HEK293 (cell line): ENCODE results near the gene OR51L1.

Source experiments
- CTCF ChIA-PET: fragments of 350-600 bp; formaldehyde crosslinking; extraction: SDS; loops from one replicate; lab custom pipeline; 2021; ENCODE audit warnings: antibody characterized with exemption; lab: Yijun Ruan, JAX
- POLR2A ChIA-PET: fragments of 300-600 bp; formaldehyde crosslinking; extraction: SDS; loops from one replicate; lab custom pipeline; 2020; ENCODE audit warnings: antibody characterized with exemption, inconsistent platforms; lab: Yijun Ruan, JAX
- H3K27ac ChIP-seq: fragments of 200-500 bp; sonication (Bioruptor generic); 2 replicates; pipeline ENCODE4 v1.5.1; 2014; ENCODE audit warnings: low read depth, low read length, control low read depth, inconsistent platforms; ENCODE audit errors: extremely low read depth
- H3K36me3 ChIP-seq, 2 experiments: fragments of 200-500 bp in 1 of 2; sonication (Bioruptor generic) in 1 of 2; 1 replicate in 1 of 2; 2 replicates in 1 of 2; pipeline ENCODE4 v1.5.1; 2014 to 2017; ENCODE audit warnings: inconsistent platforms in 2 of 2, low read length in 2 of 2; ENCODE audit not compliant: control insufficient read depth in 2 of 2, insufficient read depth in 1 of 2
- H3K4me1 ChIP-seq: fragments of 200-500 bp; sonication (Bioruptor generic); 2 replicates; pipeline ENCODE4 v1.5.1; 2014; ENCODE audit warnings: mild to moderate bottlenecking, low read length, inconsistent platforms; ENCODE audit not compliant: control insufficient read depth, insufficient read depth
- H3K4me3 ChIP-seq: 2 replicates; pipeline ENCODE4 v1.5.1; 2011; ENCODE audit warnings: low read depth, mild to moderate bottlenecking, control low read depth, low read length, moderate library complexity
- H3K9me3 ChIP-seq: fragments of 200-500 bp; sonication (Bioruptor generic); 2 replicates; pipeline ENCODE4 v1.5.1; 2014; ENCODE audit warnings: low read depth, low read length, inconsistent platforms; ENCODE audit not compliant: control insufficient read depth, insufficient read depth
- GLIS2 ChIP-seq: fragments of 450-650 bp; formaldehyde crosslinking; IDR thresholded peaks from 2 replicates; pipeline ENCODE4 v1.5.1; 2016; ENCODE audit warnings: missing biosample characterization, missing genetic modification characterization
- KLF16 ChIP-seq: fragments of 450-650 bp; formaldehyde crosslinking; IDR thresholded peaks from 2 replicates; pipeline ENCODE4 v1.5.1; 2017; ENCODE audit warnings: missing biosample characterization, missing genetic modification characterization
- MZF1 ChIP-seq: fragments of 450-650 bp; formaldehyde crosslinking; IDR thresholded peaks from 2 replicates; pipeline ENCODE4 v1.5.1; 2017; ENCODE audit warnings: missing biosample characterization, missing genetic modification characterization, borderline replicate concordance
- OSR2 ChIP-seq: fragments of 450-650 bp; formaldehyde crosslinking; IDR thresholded peaks from 2 replicates; pipeline ENCODE4 v1.5.1; 2016; ENCODE audit warnings: missing biosample characterization, missing genetic modification characterization
- PRDM1 ChIP-seq: fragments of 450-650 bp; formaldehyde crosslinking; IDR thresholded peaks from 2 replicates; pipeline ENCODE4; 2016; ENCODE audit warnings: missing biosample characterization, missing genetic modification characterization
- WT1 ChIP-seq: fragments of 450-650 bp; formaldehyde crosslinking; IDR thresholded peaks from 2 replicates; pipeline ENCODE4 v1.5.1; 2016; ENCODE audit warnings: missing biosample characterization, missing genetic modification characterization
- ZBTB7A ChIP-seq: fragments of 450-650 bp; formaldehyde crosslinking; IDR thresholded peaks from 2 replicates; pipeline ENCODE4 v1.5.1; 2016; ENCODE audit warnings: low read depth, missing biosample characterization, missing genetic modification characterization
- ZFP69B ChIP-seq: fragments of 450-650 bp; formaldehyde crosslinking; IDR thresholded peaks from 2 replicates; pipeline ENCODE4 v1.5.1; 2016; ENCODE audit warnings: missing biosample characterization, missing genetic modification characterization
- ZNF133 ChIP-seq: fragments of 450-650 bp; formaldehyde crosslinking; IDR thresholded peaks from 2 replicates; pipeline ENCODE4 v1.5.1; 2016; ENCODE audit warnings: missing biosample characterization, missing genetic modification characterization
- ZNF175 ChIP-seq: fragments of 450-650 bp; formaldehyde crosslinking; IDR thresholded peaks from 2 replicates; pipeline ENCODE4 v1.5.1; 2016; ENCODE audit warnings: missing biosample characterization, missing genetic modification characterization
- ZNF366 ChIP-seq: fragments of 450-650 bp; formaldehyde crosslinking; conservative IDR thresholded peaks from 2 replicates; pipeline ENCODE4 v1.5.1; 2016; ENCODE audit warnings: missing biosample characterization, missing genetic modification characterization
- ZNF404 ChIP-seq: fragments of 450-650 bp; formaldehyde crosslinking; IDR thresholded peaks from 2 replicates; pipeline ENCODE4 v1.5.1; 2017; ENCODE audit warnings: missing biosample characterization, missing genetic modification characterization
- ZNF426 ChIP-seq: fragments of 450-650 bp; formaldehyde crosslinking; IDR thresholded peaks from 2 replicates; pipeline ENCODE4 v1.5.1; 2017; ENCODE audit warnings: missing biosample characterization, missing genetic modification characterization, mild to moderate bottlenecking, inconsistent platforms, moderate library complexity
- ZNF48 ChIP-seq: fragments of 450-650 bp; formaldehyde crosslinking; IDR thresholded peaks from 2 replicates; pipeline ENCODE4 v1.5.1; 2016; ENCODE audit warnings: missing biosample characterization, missing genetic modification characterization
- ZNF544 ChIP-seq: fragments of 450-650 bp; formaldehyde crosslinking; IDR thresholded peaks from 2 replicates; pipeline ENCODE4 v1.5.0; 2017; ENCODE audit warnings: missing biosample characterization, missing genetic modification characterization
- ZNF747 ChIP-seq: fragments of 450-650 bp; formaldehyde crosslinking; IDR thresholded peaks from 2 replicates; pipeline ENCODE4 v1.5.1; 2016; ENCODE audit warnings: missing biosample characterization, missing genetic modification characterization
- ZNF830 ChIP-seq: fragments of 450-650 bp; IDR thresholded peaks from 2 replicates; pipeline ENCODE4 v1.5.0; 2018; ENCODE audit warnings: missing biosample characterization, missing genetic modification characterization, low read depth, mild to moderate bottlenecking, moderate library complexity
- TF ChIP-seq, protein P1 (sequence below): fragments of 450-650 bp; formaldehyde crosslinking; IDR thresholded peaks from 2 replicates; pipeline ENCODE4 v1.5.1; 2017; ENCODE audit warnings: missing biosample characterization, missing genetic modification characterization
- TF ChIP-seq, protein P2 (sequence below): fragments of 450-650 bp; formaldehyde crosslinking; IDR thresholded peaks from 2 replicates; pipeline ENCODE4 v1.5.1; 2016; ENCODE audit warnings: missing biosample characterization, missing genetic modification characterization, low read depth
- TF ChIP-seq, protein P3 (sequence below): fragments of 450-650 bp; formaldehyde crosslinking; IDR thresholded peaks from 2 replicates; pipeline ENCODE4 v1.5.1; 2016; ENCODE audit warnings: missing biosample characterization, missing genetic modification characterization
- TF ChIP-seq, protein P4 (sequence below): fragments of 450-650 bp; formaldehyde crosslinking; IDR thresholded peaks from 2 replicates; pipeline ENCODE4 v1.5.1; 2016; ENCODE audit warnings: missing biosample characterization, missing genetic modification characterization
- TF ChIP-seq, protein P5 (sequence below): fragments of 450-650 bp; formaldehyde crosslinking; IDR thresholded peaks from 2 replicates; pipeline ENCODE4 v1.5.1; 2016; ENCODE audit warnings: missing biosample characterization, missing genetic modification characterization
- TF ChIP-seq, protein P6 (sequence below): fragments of 450-650 bp; formaldehyde crosslinking; IDR thresholded peaks from 2 replicates; pipeline ENCODE4 v1.5.1; 2016; ENCODE audit warnings: missing biosample characterization, missing genetic modification characterization
- TF ChIP-seq, protein P7 (sequence below): sonication (generic); formaldehyde crosslinking; IDR thresholded peaks from 2 replicates; pipeline ENCODE4 v1.8.1; 2022; ENCODE audit warnings: mild to moderate bottlenecking, moderate library complexity, missing genetic modification reagents

The OR51L1 gene

DNA sequence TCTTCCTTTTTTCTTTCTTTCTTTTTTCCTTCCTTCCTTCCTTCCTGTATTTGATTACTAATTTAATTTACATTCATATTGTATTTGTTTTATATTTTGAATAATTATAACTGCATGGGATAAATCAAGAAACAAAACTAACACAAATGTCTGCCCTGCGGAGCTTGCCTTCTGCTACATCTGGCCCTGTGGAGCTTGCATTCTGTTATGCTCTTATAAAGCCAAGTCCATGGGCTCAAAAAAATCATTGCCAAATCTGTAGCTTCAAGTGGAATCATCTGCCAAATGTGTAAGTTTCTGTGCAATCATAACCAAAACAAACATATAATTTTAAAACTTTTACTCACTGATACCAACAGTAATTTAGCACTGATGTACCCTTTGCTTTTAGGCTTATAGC is 43.7 kb downstream of the OR51L1 start:
- Histone ChIP-seq H3K9me3 (no peaks in the 10 kb centered on the region), H3K27ac (no peak overlapping the region), H3K4me1 (no peaks in the 10 kb centered on the region), H3K4me3 (no peak overlapping the region), H3K36me3 (no peaks in the 10 kb centered on the region)
- ChIA-PET CTCF (interaction anchor here (0.7 kb wide), 1 partner anchor 14 kb away, joined by 8 read pairs; no protein-coding TSS in a partner anchor), POLR2A (no interaction called here)
- TF ChIP-seq ZNF830 (tag by site-specific recombination) (no peak), ZBTB7A (no peak), ZNF366 (tag by site-specific recombination) (no peak), MZF1 (no peak), GLIS2 (no peak), WT1 (no peak), ZNF747 (no peak), ZNF133 (tag by site-specific recombination) (no peak), ZNF48 (no peak), KLF16 (no peak)
- TF ChIP-seq, protein P1, sequence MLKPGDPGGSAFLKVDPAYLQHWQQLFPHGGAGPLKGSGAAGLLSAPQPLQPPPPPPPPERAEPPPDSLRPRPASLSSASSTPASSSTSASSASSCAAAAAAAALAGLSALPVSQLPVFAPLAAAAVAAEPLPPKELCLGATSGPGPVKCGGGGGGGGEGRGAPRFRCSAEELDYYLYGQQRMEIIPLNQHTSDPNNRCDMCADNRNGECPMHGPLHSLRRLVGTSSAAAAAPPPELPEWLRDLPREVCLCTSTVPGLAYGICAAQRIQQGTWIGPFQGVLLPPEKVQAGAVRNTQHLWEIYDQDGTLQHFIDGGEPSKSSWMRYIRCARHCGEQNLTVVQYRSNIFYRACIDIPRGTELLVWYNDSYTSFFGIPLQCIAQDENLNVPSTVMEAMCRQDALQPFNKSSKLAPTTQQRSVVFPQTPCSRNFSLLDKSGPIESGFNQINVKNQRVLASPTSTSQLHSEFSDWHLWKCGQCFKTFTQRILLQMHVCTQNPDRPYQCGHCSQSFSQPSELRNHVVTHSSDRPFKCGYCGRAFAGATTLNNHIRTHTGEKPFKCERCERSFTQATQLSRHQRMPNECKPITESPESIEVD (tag by site-specific recombination): no peak
- TF ChIP-seq, protein P2, sequence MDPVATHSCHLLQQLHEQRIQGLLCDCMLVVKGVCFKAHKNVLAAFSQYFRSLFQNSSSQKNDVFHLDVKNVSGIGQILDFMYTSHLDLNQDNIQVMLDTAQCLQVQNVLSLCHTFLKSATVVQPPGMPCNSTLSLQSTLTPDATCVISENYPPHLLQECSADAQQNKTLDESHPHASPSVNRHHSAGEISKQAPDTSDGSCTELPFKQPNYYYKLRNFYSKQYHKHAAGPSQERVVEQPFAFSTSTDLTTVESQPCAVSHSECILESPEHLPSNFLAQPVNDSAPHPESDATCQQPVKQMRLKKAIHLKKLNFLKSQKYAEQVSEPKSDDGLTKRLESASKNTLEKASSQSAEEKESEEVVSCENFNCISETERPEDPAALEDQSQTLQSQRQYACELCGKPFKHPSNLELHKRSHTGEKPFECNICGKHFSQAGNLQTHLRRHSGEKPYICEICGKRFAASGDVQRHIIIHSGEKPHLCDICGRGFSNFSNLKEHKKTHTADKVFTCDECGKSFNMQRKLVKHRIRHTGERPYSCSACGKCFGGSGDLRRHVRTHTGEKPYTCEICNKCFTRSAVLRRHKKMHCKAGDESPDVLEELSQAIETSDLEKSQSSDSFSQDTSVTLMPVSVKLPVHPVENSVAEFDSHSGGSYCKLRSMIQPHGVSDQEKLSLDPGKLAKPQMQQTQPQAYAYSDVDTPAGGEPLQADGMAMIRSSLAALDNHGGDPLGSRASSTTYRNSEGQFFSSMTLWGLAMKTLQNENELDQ (tag by site-specific recombination): no peak

DNA sequence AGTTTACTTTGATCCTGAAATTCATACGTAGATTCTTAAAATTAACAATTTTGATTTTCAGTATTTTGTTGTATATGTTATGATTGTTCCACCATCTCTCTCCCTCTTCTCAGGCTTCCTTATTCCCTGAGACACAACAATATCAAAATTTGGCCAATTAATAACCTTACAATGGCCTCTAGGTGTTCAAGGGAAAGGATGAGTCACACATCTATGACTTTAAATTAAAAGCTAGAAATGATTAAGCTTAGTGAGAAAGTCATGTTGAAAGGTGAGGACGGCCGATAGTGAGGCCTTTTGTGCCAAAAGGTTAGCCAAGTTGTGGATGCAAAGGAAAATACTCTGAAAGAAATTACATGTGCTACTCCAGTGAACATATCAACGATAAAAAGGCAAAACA is 46.2 kb downstream of the OR51L1 start:
- Histone ChIP-seq H3K4me1 (no peaks in the 10 kb centered on the region), H3K4me3 (no peak overlapping the region), H3K9me3 (no peaks in the 10 kb centered on the region), H3K27ac (no peak overlapping the region), H3K36me3 (no peaks in the 10 kb centered on the region)
- TF ChIP-seq ZNF426 (tag by site-specific recombination) (no peak), OSR2 (tag by site-specific recombination) (no peak), PRDM1 (no peak), ZNF544 (tag by site-specific recombination) (no peak), ZFP69B (tag by site-specific recombination) (no peak), ZNF175 (tag by site-specific recombination) (no peak), ZNF404 (tag by site-specific recombination) (no peak)
- TF ChIP-seq, protein P3, sequence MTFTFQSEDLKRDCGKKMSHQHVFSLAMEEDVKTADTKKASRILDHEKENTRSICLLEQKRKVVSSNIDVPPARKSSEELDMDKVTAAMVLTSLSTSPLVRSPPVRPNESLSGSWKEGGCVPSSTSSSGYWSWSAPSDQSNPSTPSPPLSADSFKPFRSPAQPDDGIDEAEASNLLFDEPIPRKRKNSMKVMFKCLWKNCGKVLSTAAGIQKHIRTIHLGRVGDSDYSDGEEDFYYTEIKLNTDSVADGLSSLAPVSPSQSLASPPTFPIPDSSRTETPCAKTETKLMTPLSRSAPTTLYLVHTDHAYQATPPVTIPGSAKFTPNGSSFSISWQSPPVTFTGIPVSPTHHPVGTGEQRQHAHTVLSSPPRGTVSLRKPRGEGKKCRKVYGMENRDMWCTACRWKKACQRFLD (tag by site-specific recombination): no peak
- TF ChIP-seq, protein P4, sequence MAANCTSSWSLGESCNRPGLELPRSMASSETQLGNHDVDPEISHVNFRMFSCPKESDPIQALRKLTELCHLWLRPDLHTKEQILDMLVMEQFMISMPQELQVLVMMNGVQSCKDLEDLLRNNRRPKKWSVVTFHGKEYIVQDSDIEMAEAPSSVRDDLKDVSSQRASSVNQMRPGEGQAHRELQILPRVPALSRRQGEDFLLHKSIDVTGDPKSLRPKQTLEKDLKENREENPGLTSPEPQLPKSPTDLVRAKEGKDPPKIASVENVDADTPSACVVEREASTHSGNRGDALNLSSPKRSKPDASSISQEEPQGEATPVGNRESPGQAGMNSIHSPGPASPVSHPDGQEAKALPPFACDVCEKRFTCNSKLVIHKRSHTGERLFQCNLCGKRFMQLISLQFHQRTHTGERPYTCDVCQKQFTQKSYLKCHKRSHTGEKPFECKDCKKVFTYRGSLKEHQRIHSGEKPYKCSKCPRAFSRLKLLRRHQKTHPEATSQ (tag by site-specific recombination): no peak
- TF ChIP-seq, protein P5, sequence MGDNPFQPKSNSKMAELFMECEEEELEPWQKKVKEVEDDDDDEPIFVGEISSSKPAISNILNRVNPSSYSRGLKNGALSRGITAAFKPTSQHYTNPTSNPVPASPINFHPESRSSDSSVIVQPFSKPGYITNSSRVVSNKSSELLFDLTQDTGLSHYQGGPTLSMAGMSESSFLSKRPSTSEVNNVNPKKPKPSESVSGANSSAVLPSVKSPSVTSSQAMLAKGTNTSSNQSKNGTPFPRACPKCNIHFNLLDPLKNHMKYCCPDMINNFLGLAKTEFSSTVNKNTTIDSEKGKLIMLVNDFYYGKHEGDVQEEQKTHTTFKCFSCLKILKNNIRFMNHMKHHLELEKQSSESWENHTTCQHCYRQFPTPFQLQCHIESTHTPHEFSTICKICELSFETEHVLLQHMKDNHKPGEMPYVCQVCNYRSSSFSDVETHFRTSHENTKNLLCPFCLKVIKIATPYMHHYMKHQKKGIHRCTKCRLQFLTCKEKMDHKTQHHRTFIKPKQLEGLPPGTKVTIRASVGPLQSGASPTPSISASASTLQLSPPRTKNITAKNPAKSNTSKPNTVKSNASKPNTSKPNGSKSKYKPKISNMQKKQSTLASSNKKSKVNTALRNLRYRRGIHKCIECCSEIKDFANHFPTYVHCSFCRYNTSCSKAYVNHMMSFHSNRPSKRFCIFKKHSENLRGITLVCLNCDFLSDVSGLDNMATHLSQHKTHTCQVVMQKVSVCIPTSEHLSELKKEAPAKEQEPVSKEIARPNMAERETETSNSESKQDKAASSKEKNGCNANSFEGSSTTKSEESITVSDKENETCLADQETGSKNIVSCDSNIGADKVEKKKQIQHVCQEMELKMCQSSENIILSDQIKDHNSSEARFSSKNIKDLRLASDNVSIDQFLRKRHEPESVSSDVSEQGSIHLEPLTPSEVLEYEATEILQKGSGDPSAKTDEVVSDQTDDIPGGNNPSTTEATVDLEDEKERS (tag by site-specific recombination): no peak
- TF ChIP-seq, protein P6, sequence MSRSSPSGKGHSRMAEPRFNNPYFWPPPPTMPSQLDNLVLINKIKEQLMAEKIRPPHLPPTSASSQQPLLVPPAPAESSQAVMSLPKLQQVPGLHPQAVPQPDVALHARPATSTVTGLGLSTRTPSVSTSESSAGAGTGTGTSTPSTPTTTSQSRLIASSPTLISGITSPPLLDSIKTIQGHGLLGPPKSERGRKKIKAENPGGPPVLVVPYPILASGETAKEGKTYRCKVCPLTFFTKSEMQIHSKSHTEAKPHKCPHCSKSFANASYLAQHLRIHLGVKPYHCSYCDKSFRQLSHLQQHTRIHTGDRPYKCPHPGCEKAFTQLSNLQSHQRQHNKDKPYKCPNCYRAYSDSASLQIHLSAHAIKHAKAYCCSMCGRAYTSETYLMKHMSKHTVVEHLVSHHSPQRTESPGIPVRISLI (tag by site-specific recombination): no peak
- TF ChIP-seq, protein P7, sequence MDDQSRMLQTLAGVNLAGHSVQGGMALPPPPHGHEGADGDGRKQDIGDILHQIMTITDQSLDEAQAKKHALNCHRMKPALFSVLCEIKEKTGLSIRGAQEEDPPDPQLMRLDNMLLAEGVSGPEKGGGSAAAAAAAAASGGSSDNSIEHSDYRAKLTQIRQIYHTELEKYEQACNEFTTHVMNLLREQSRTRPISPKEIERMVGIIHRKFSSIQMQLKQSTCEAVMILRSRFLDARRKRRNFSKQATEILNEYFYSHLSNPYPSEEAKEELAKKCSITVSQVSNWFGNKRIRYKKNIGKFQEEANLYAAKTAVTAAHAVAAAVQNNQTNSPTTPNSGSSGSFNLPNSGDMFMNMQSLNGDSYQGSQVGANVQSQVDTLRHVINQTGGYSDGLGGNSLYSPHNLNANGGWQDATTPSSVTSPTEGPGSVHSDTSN (CRISPR knock-in tag): no peak
- CTCF ChIA-PET: interaction anchor here (0.6 kb wide), 1 partner anchor 1271 kb away, joined by 4 read pairs; no protein-coding TSS in a partner anchor
- POLR2A ChIA-PET: no interaction called here
